Erythroblast (primary cell): ENCODE results near the gene ZNF805.

Source experiments
- GATA1 ChIP-seq: IDR thresholded peaks from 2 replicates; pipeline ENCODE4 v1.6.1; 2011; ENCODE audit warnings: low read depth, mild to moderate bottlenecking, control low read depth, low read length, moderate library complexity
- POLR2A ChIP-seq: IDR thresholded peaks from 2 replicates; pipeline ENCODE4 v1.6.1; 2011; ENCODE audit warnings: mild to moderate bottlenecking, low read length

GRCh38 chr19:57288373-57288772 is 47.9 kb downstream of the ZNF805 start:
- TF ChIP-seq POLR2A (no peak), GATA1 (no peak)
